ENCODE results near the gene ST3GAL2.
"Not testable (repeated sequence)": the region's sequence is repeated elsewhere in the genome, so short reads cannot be mapped to it uniquely, and the experiment has no call there.

The ST3GAL2 gene

DNA sequence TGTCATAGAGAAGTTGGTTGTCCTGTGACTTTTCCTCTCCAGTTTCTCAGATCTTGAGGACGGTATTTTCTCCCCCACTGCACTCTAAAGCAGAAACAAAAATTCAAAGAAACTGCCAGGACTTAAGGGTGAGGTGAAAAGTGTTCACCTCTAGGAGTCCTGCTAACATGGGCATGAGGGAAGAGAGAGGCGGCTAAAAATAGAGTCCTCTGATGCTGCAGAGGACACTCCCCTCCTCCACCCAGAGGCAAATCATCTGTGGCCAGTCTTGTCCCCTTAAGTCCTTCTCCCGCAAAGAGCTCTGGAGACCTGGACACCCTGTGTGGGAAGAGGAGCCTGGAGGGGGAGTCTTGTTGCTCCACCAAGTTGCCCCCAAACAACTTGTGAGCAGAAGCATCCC, 96.9 kb downstream of the ST3GAL2 start:
- Histone ChIP-seq H3K27me3 (ENCODE audit: control insufficient read depth in 5 of 5, insufficient read depth in 4 of 5, low read length in 5 of 5) (no peaks in the 10 kb centered on the region), H3K27ac (ENCODE audit: low read depth, low read length) (no peak overlapping the region), H3K4me3 (ENCODE audit: low read depth in 1 of 5, low read length in 5 of 5) (no peak overlapping the region), H3K36me3 (ENCODE audit: control insufficient read depth in 5 of 5, insufficient read depth in 5 of 5, low read length in 5 of 5) (no peaks in the 10 kb centered on the region), H3K4me1 (ENCODE audit: control insufficient read depth in 5 of 5, insufficient read depth in 5 of 5, low read length in 5 of 5) (peaks cover 0 to 13% (median 9%) of the 10 kb centered on the region in 5 donors), H3K9ac (ENCODE audit: low read length in 5 of 5) (no peak overlapping the region), H3K9me3 (ENCODE audit: control insufficient read depth in 5 of 5, low read length in 5 of 5) (no peaks in the 10 kb centered on the region)

- Histone ChIP-seq H3K9me3 (ENCODE audit: control insufficient read depth in 5 of 5, low read length in 5 of 5) (no peaks in the 10 kb centered on the region), H3K4me1 (ENCODE audit: control insufficient read depth in 5 of 5, insufficient read depth in 5 of 5, low read length in 5 of 5) (peaks cover 0 to 11% (median 8%) of the 10 kb centered on the region in 5 donors), H3K27me3 (ENCODE audit: control insufficient read depth in 5 of 5, insufficient read depth in 4 of 5, low read length in 5 of 5) (no peaks in the 10 kb centered on the region), H3K27ac (ENCODE audit: low read depth, low read length) (no peak overlapping the region), H3K4me3 (ENCODE audit: low read depth in 1 of 5, low read length in 5 of 5) (no peak overlapping the region), H3K9ac (ENCODE audit: low read length in 5 of 5) (no peak overlapping the region), H3K36me3 (ENCODE audit: control insufficient read depth in 5 of 5, insufficient read depth in 5 of 5, low read length in 5 of 5) (peaks cover 0 to 2% (median 0%) of the 10 kb centered on the region in 5 donors)
Measured at GRCh38 chr16:70341600-70341999, 97.3 kb downstream of the ST3GAL2 start.

DNA sequence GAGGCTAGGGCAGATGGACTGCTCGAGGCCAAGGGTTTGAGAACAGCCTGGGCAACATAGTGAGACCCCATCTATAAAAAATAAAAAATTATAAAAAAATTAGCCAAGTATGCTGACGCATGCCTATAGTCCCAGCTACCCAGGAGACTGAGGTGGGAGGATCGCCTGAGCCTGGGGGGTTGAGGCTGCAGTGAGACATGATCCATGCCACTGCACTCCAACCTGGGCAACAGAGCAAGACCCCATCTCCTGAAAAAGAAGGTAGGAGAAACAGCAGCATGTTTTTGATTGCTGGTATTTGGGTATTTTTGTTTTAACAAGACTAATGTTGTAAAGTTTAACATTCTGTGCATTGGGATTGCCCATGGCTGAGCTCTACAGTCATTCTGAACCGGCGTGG, 101.1 kb downstream of the ST3GAL2 start:
- H3K9ac ChIP-seq (ENCODE audit: low read length in 5 of 5): no peak overlapping the region
- no peak overlapping the region for H3K4me3 ChIP-seq (ENCODE audit: low read depth in 1 of 5, low read length in 5 of 5)
- no peaks in the 10 kb centered on the region for H3K4me1 ChIP-seq (ENCODE audit: control insufficient read depth in 5 of 5, insufficient read depth in 5 of 5, low read length in 5 of 5)
- no peak overlapping the region for H3K27ac ChIP-seq (ENCODE audit: low read depth, low read length)
- H3K27me3 ChIP-seq (ENCODE audit: control insufficient read depth in 5 of 5, insufficient read depth in 4 of 5, low read length in 5 of 5): no peaks in the 10 kb centered on the region
- H3K9me3 ChIP-seq (ENCODE audit: control insufficient read depth in 5 of 5, low read length in 5 of 5): no peaks in the 10 kb centered on the region
- peaks cover 8 to 29% (median 23%) of the 10 kb centered on the region in 5 donors for H3K36me3 ChIP-seq (ENCODE audit: control insufficient read depth in 5 of 5, insufficient read depth in 5 of 5, low read length in 5 of 5)

- H3K27ac ChIP-seq (ENCODE audit: low read depth, low read length); H3K4me1 ChIP-seq (ENCODE audit: control insufficient read depth in 5 of 5, insufficient read depth in 5 of 5, low read length in 5 of 5); H3K9me3 ChIP-seq (ENCODE audit: control insufficient read depth in 5 of 5, low read length in 5 of 5); H3K27me3 ChIP-seq (ENCODE audit: control insufficient read depth in 5 of 5, insufficient read depth in 4 of 5, low read length in 5 of 5); H3K4me3 ChIP-seq (ENCODE audit: low read depth in 1 of 5, low read length in 5 of 5); H3K9ac ChIP-seq (ENCODE audit: low read length in 5 of 5): not testable (repeated sequence)
- peaks cover 10 to 60% (median 53%) of the 10 kb centered on the region in 5 donors for H3K36me3 ChIP-seq (ENCODE audit: control insufficient read depth in 5 of 5, insufficient read depth in 5 of 5, low read length in 5 of 5)
Measured at GRCh38 chr16:70332728-70333127, 106.2 kb downstream of the ST3GAL2 start.

- H3K27ac ChIP-seq (ENCODE audit: low read depth, low read length): no peak overlapping the region
- H3K36me3 ChIP-seq (ENCODE audit: control insufficient read depth in 5 of 5, insufficient read depth in 5 of 5, low read length in 5 of 5): peaks cover 10 to 63% (median 53%) of the 10 kb centered on the region in 5 donors
- H3K4me3 ChIP-seq (ENCODE audit: low read depth in 1 of 5, low read length in 5 of 5): no peak overlapping the region
- H3K27me3 ChIP-seq (ENCODE audit: control insufficient read depth in 5 of 5, insufficient read depth in 4 of 5, low read length in 5 of 5): no peaks in the 10 kb centered on the region
- no peak overlapping the region for H3K9ac ChIP-seq (ENCODE audit: low read length in 5 of 5)
- H3K4me1 ChIP-seq (ENCODE audit: control insufficient read depth in 5 of 5, insufficient read depth in 5 of 5, low read length in 5 of 5): peaks cover 0 to 3% (median 0%) of the 10 kb centered on the region in 5 donors
- no peaks in the 10 kb centered on the region for H3K9me3 ChIP-seq (ENCODE audit: control insufficient read depth in 5 of 5, low read length in 5 of 5)
Measured at GRCh38 chr16:70331588-70332358, 107.1 kb downstream of the ST3GAL2 start.

DNA sequence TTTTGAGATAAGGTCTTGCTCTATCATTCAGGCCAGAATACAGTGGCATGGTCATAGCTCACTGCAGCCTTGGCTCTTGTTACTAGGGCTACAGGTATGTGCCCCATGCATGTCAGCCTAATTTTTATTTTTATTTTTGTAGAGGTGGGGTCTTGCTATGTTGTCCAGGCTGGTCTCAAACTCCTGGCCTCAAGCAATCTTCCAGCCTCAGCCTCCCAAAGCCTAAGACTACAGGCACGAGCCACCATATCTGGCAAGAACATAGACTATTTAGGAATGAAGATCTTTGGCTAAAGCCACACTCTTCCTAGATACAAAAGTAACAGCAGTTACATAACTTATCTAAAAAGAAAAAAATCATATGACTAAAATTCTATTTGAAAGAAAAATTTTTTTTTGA, 107.8 kb downstream of the ST3GAL2 start:
- H3K36me3 ChIP-seq (ENCODE audit: control insufficient read depth in 5 of 5, insufficient read depth in 5 of 5, low read length in 5 of 5): peaks cover 10 to 59% (median 48%) of the 10 kb centered on the region in 5 donors

More for the DNA sequence above, 107.8 kb downstream of the ST3GAL2 start:
- peaks cover 0 to 3% (median 0%) of the 10 kb centered on the region in 5 donors for H3K4me1 ChIP-seq (ENCODE audit: control insufficient read depth in 5 of 5, insufficient read depth in 5 of 5, low read length in 5 of 5)
- H3K27me3 ChIP-seq (ENCODE audit: control insufficient read depth in 5 of 5, insufficient read depth in 4 of 5, low read length in 5 of 5): no peaks in the 10 kb centered on the region
- no peaks in the 10 kb centered on the region for H3K9me3 ChIP-seq (ENCODE audit: control insufficient read depth in 5 of 5, low read length in 5 of 5)
- H3K9ac ChIP-seq (ENCODE audit: low read length in 5 of 5): no peak overlapping the region
- no peak overlapping the region for H3K4me3 ChIP-seq (ENCODE audit: low read depth in 1 of 5, low read length in 5 of 5)
- H3K27ac ChIP-seq (ENCODE audit: low read depth, low read length): no peak overlapping the region
